NCI-H510A treated with DMSO at 0.1 percent for 48 hours (cell line): ENCODE data around the gene BYSL.
"Not testable (repeated sequence)": the region's sequence is repeated elsewhere in the genome, so short reads cannot be mapped to it uniquely, and the experiment has no call there.

Experiments used
- DNase-seq: peaks from one replicate; lab custom pipeline; 2025; lab: John Stamatoyannopoulos, UW

BYSL gene

GRCh38 chr6:41942067-41942851 lies 21.0 kb downstream of the BYSL start:
- no peak for DNase-seq

GRCh38 chr6:41942882-41943281 lies 21.6 kb downstream of the BYSL start:
- DNase-seq, result not testable (repeated sequence)

- no peak for DNase-seq
These were observed 22.2 kb downstream of the BYSL start for GRCh38 chr6:41943456-41943855.

- DNase-seq, result no peak
These were observed 26.4 kb downstream of the BYSL start for GRCh38 chr6:41947581-41948220.

- no peak for DNase-seq
These were observed 33.4 kb downstream of the BYSL start for GRCh38 chr6:41954668-41955067.

GRCh38 chr6:41955412-41955811 lies 34.1 kb downstream of the BYSL start:
- no peak for DNase-seq

- DNase-seq, result no peak
These were observed 35.8 kb downstream of the BYSL start for GRCh38 chr6:41957117-41957516.

GRCh38 chr6:41958022-41958856 lies 36.9 kb downstream of the BYSL start:
- DNase-seq, result no peak

- no peak for DNase-seq
These were observed 38.7 kb downstream of the BYSL start for GRCh38 chr6:41960028-41960427.

- no peak for DNase-seq
These were observed 42.1 kb downstream of the BYSL start for GRCh38 chr6:41963371-41963770.

- DNase-seq, result no peak
These were observed 43.0 kb downstream of the BYSL start for GRCh38 chr6:41964201-41964887.

- no peak for DNase-seq
These were observed 44.3 kb downstream of the BYSL start for GRCh38 chr6:41965429-41966213.

GRCh38 chr6:41966214-41966920 lies 45.1 kb downstream of the BYSL start:
- no peak for DNase-seq

GRCh38 chr6:41966961-41967311 lies 45.6 kb downstream of the BYSL start:
- DNase-seq, result no peak

GRCh38 chr6:41967312-41968287 lies 46.3 kb downstream of the BYSL start:
- DNase-seq, result no peak

- DNase-seq, result no peak
These were observed 49.1 kb downstream of the BYSL start for GRCh38 chr6:41970436-41970846.

GRCh38 chr6:41972826-41973225 lies 51.5 kb downstream of the BYSL start:
- DNase-seq, result no peak

GRCh38 chr6:41974281-41974825 lies 53.1 kb downstream of the BYSL start:
- no peak for DNase-seq

GRCh38 chr6:41975276-41975675 lies 54.0 kb downstream of the BYSL start:
- DNase-seq, result no peak
